ENCODE data around the gene MAN2B2.

- TF ChIP-seq, protein P1, sequence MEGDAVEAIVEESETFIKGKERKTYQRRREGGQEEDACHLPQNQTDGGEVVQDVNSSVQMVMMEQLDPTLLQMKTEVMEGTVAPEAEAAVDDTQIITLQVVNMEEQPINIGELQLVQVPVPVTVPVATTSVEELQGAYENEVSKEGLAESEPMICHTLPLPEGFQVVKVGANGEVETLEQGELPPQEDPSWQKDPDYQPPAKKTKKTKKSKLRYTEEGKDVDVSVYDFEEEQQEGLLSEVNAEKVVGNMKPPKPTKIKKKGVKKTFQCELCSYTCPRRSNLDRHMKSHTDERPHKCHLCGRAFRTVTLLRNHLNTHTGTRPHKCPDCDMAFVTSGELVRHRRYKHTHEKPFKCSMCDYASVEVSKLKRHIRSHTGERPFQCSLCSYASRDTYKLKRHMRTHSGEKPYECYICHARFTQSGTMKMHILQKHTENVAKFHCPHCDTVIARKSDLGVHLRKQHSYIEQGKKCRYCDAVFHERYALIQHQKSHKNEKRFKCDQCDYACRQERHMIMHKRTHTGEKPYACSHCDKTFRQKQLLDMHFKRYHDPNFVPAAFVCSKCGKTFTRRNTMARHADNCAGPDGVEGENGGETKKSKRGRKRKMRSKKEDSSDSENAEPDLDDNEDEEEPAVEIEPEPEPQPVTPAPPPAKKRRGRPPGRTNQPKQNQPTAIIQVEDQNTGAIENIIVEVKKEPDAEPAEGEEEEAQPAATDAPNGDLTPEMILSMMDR (conservative IDR thresholded peaks at IDR 0.05; ENCODE audit: low read depth, low read length), result no peak
- TF ChIP-seq, protein P2, sequence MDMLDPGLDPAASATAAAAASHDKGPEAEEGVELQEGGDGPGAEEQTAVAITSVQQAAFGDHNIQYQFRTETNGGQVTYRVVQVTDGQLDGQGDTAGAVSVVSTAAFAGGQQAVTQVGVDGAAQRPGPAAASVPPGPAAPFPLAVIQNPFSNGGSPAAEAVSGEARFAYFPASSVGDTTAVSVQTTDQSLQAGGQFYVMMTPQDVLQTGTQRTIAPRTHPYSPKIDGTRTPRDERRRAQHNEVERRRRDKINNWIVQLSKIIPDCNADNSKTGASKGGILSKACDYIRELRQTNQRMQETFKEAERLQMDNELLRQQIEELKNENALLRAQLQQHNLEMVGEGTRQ (IDR thresholded peaks at IDR 0.05; ENCODE audit: low read depth, low read length), result no peak
- TF ChIP-seq ELK1 (IDR thresholded peaks at IDR 0.05; ENCODE audit: borderline replicate concordance, low read depth, low read length) (no peak), RFX5 (IDR thresholded peaks at IDR 0.05; ENCODE audit: low read depth, low read length) (no peak), POLR2A (IDR thresholded peaks at IDR 0.05; ENCODE audit: low read depth, low read length) (no peak), MAFK (IDR thresholded peaks at IDR 0.05; ENCODE audit: low read depth, low read length) (no peak), RAD21 (IDR thresholded peaks at IDR 0.05; ENCODE audit: low read length) (no peak), CEBPB (IDR thresholded peaks at IDR 0.05; ENCODE audit: low read depth, low read length) (no peak), RCOR1 (IDR thresholded peaks at IDR 0.05; ENCODE audit: insufficient replicate concordance, low read length) (no peak)
Measured at GRCh38 chr4:6639137-6639680, 64.2 kb downstream of the MAN2B2 start.

Data from IMR-90 (cell line).